Hematopoietic multipotent progenitor cell treated with erythropoietin and hydrocortisone succinate and interleukin-3 and kit ligand, for 8 days (in vitro differentiated cells): ENCODE data around the gene SYTL5.
"Not testable (repeated sequence)": the region's sequence is repeated elsewhere in the genome, so short reads cannot be mapped to it uniquely, and the experiment has no call there.

Experiments used
- DNase-seq: peaks from one replicate; pipeline ENCODE4 v3.0.0-alpha.2; 2015

The SYTL5 gene

DNA sequence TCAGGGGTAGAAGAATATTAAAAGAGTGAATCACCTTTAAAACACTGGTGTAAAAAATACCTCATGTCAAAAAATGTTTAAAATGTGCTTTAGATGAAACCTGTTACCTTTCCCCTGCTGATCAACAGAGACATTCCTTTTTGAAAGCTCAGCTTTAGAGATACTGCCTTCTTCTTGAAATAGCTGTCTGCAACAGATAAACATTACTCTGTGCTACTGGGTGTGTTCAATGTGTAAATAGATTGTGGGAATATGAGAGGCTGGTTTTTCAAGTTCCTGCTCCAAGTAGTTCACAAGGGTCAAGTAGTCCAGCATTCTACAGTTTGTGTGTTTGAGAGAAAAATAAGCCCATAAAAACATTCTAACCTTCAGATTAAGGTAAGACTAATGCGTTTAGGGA is at the start of gene SYTL5:
SYTL5 (plus strand) TSS at position 263 of the 400 bp plus-strand sequence. CDS start 27,337 bp downstream, outside the sequence.
- DNase-seq, result no peak

DNA sequence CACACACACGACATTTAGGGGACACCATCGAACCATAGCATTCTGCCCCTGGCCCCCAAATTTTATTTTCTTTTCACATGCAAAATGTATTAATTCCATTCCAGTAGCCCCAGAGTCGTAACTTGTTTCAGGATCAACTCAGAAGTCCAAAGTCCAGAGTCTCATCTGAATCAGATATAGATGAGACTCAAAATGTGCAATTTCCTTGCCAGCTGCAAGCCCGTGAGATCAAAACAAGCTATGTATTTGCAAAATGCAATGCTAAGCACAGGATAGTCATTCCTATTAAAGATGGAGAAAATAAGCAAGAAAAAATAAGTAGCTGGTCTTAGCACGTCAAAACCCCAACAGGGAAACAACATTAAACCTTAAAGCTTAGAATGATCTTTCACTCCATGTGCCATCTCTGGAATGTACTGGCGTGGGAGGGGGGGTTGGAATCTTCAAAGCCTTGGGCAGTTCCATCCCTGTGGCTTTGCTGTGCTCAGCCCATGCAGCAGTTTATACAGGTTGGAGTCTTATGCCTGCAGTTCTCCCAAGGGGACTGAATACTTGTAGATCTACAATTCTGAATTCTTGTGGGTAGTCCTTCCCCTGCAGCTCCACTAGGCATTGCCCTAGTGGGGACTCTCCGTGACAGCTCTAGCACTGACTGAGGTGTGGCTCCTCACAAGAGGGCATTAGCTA is 47.7 kb upstream of the SYTL5 start:
- DNase-seq, result no peak

DNA sequence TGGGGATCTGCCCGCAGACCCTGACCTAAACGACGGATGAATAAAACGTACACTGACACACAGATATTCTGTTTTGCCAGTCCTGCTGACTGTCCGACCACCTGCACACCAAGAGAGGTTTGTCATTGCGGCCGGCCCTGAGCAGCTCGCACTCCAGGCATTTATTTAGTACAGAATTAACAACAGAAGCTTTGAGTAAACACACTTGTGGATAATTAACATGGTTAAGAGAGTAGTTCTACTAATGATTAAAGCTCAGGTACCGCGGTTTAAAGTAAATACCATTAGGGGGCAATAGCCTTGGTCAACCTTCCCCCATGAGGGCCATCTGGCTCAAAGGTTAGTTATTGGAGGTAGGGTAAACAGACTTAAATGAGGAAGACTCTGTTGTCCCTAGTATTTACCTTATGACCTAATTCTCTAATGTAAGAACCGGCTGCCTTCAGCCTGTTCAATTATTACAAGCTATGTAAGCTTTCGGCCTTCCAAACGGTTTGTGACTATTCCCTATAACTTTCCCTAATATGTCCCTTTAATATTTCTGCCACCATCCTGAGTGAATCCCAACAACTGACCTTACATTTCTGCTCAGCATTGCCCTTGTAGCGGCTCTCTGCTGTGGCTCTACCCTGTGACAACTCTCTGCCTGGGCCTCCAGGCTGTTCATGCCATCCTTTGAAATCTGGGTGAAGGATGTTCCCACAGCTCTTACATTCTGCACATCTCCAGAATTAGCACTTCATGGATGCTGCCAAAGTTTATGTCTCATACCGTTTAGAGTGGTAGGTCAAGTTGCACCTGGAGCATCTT is 46.9 kb upstream of the SYTL5 start:
- DNase-seq, result no peak

DNA sequence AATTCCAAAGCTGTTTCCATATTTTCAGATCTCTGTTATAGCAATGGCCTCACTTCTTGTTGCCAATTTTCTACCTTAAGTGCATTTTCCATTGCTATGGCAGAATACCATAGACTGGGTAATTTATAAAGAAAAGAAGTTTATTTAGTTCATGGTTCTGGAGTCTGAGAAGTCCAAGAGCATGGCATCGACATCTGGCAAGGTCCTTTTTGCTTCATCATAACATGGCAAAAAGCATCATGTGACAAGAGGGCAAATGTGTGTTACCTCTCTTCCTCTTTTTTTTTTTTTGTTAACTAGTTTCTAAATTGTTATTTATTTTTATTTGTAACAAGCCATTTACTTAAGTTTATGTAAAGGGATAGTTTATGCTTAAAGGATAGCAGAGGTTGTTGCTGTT is 45.2 kb upstream of the SYTL5 start:
- no peak for DNase-seq

DNA sequence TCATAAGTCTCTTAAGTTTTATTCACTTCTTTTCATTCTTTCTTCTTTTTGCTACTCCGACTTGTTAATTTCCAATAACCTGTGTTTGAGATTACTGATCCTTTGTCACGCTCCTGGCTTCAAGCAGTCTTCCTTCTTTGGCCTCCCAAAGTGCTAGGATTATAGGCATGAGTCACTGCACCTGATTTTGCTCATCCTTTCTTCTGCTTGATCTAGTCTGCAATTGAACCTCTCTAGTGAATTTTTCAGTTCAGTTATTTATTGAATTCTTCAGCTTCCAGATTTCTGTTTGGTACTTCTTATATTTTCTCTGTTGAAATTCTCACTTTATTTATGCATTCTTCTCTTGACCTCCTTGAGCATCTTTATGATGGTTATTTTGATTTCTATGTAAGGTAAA is 38.6 kb upstream of the SYTL5 start:
- DNase-seq, result no peak

DNA sequence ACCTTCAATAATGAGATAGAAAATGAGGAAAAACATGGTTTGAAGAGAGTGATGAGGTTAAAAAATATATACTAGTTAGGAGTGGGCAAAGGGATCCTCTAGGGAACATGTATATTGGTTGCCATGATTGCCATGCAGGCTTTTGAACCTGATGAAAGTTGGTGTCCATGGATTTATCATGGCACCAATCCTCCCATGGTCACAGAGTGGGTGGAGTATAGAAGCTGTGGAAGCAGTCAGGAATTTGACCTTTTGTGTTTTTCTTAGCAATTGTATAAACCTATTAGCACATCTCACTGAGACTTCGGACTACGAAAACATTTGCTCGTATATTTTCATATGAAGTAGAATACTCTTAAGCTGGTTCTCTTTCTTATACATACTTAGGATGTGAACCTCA is 30.9 kb upstream of the SYTL5 start:
- no peak for DNase-seq

DNA sequence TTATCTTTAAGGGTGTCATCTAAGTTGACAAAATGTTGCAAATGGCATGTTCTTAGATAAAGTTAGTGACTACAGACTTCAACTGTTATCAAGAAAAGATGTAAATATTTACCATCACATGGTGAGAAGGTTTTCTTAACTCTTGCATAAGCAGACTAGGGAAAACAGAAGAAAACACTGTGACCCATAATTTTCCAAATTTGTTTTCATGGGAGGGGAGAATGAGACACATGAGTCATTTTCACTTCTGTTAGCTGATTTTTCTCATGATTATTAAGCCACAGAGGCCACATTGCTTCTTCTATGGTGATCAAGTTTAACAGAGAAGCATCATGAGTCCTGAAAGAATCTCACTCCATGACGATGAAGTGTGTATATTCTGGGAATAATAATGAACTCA is 30.2 kb upstream of the SYTL5 start:
- no peak for DNase-seq

DNA sequence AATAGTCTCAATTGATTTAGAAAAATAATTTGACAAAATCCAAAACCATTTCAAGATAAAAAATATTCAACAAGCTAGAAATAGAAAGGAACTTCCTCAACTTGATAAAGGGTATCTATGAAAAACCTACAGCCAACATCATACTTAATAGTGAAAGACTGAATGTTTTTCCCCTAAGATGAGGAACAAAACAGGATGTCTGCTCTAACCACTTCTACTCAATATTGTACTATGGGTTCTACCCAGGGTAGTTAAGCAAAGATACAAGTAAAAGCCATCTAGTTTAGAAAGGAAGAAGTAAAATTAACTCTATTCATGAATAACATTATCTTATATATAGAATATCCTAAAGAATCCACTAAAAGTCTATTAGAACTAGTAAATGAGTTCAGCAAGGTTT is 21.5 kb upstream of the SYTL5 start:
- no peak for DNase-seq

DNA sequence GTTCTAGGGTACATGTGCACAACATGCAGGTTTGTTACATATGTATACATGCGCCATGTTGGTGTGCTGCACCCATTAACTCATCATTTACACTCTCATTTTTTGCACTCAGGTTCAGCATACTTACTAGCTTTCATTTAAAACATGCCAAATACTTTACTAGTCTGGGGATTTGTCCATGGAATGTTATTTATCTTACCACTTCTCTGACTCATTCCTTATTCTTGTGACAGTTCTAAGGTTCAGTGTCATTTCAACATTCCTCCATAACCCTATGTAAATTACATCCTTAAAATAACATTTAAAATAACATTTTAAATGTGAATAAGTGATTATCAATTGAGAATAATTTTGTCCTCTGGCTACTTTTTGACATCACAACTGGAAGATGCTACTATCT is 19.5 kb upstream of the SYTL5 start:
- DNase-seq, result no peak

DNA sequence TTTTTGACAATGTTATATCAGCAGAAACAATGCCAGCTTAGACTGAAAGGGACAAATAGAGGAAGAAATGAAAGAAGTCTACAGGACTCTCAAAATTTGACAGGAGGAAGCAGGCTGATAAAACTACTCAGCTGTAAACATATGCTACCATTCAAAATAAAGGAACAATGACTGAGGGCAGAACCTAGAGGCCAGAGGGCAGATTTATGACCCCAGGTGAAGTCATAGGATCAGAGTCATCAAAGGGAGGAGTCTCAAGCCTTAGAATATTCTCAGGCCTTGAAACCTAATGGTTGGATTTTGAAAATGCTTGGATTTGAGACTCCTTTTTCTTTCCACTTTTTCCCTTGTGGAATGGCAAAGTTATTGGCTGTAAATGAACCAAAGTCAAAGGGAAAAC is 17.0 kb upstream of the SYTL5 start:
- no peak for DNase-seq

DNA sequence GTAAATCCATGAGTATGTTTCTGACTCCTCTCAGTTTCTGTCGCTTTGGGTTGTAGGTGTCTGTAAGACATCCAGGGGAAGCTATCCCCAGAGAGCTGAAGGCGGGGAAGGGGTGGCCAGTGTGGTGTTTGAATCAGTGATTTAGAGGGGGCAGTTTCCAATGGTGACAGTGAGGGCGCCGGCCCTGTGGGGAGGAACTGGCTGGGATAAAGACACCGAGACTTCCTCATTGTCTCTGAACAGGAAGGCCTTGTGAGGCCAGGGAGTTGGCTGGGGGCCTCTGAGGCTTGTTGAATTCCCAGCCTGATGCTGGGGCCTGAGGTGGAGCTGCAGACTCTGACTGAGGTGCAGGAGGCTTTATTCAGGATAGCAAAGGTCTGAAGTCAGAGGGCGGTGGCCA is 15.1 kb upstream of the SYTL5 start:
- not testable (repeated sequence) for DNase-seq

DNA sequence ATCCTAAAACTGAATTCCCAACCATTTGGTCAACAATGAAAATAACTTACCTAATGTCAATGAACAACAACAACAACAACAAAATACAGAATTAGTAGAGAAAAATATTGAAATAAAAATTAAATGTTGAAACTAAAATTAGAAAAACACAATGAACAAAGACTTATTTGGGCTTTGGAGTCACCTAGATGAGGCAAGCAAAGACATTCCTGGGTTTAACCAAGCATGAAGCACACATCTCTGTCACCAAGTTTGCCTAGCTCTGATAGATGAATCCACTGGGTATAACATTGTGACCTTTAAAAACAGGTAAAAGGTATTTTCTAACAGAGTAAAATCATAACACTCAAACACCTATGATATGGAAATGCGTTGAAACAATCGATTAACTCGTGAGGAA is 13.2 kb upstream of the SYTL5 start:
- DNase-seq, result no peak

DNA sequence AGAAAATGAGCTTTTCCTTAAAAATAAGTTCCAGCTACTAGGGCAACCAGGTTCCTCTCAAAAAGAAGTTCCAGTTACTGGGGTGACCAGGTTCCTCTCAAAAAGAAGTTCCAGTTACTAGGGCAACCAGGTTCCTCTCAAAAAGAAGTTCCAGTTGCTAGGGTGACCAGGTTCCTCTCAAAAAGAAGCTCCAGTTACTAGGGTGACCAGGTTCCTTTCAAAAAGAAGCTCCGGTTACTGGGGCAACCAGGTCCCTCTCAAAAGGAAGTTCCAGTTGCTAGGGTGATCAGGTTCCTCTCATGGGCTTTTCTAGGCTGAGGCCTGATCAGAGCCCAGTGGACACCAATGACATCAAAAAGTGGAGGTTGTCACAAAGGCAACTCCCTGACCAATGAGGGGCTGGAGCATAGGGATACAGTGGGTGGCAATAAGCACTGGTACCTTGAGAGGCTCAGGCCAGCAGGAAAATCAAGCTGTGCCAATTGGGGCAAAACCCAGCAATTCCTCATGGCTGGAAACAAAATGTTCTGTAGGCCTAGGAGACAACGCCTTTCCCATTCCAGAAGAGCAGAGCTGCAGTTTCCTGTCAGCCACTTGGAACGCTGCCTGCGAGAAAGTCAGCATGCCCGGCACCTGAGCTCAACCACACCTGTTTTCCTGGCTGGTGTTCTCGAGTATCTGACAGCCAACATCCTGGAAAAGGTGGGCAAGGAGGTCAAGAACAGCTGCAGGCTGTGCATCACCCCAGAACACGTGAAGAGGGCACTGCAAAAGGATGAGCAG is 12.3 kb upstream of the SYTL5 start:
- DNase-seq, result no peak

DNA sequence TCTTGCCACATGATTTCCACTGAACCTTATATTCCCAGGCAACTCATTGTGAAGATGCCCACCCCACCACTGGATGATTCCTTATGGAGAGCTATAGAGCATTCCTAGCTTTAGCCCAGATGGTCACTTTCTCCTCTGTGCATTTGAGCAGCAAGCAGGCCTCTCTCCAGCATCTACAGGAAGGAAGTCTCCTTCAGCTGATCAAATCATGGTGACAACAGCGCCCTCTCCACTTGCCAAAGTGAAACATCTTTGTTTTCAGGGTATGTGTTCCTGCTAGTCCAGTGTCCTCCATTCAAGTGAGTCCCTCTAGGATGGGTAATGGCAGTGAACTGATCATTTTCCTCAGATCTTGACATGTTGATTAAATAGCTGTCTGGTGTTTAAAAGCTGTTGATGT is 10.9 kb upstream of the SYTL5 start:
- no peak for DNase-seq

DNA sequence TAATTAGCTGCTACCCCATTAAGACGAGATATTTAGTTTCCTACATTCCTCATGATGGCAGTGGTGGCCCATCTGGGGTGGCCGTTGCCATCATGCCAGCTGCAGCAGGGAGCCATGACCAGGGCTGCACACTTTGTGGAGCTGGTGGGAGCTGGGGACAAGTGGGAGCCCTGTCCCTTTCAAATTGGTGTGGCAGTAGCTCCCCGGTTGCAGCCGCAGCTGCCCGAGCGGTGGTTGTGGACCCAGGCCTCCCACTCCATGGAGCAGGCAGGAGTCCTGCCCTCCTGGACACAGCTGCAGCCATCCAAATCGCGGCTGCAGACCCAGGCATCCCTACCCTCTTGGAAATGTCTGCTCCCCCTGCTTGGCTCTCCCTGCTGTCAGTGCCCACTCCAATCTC is 9.3 kb upstream of the SYTL5 start:
- no peak for DNase-seq

DNA sequence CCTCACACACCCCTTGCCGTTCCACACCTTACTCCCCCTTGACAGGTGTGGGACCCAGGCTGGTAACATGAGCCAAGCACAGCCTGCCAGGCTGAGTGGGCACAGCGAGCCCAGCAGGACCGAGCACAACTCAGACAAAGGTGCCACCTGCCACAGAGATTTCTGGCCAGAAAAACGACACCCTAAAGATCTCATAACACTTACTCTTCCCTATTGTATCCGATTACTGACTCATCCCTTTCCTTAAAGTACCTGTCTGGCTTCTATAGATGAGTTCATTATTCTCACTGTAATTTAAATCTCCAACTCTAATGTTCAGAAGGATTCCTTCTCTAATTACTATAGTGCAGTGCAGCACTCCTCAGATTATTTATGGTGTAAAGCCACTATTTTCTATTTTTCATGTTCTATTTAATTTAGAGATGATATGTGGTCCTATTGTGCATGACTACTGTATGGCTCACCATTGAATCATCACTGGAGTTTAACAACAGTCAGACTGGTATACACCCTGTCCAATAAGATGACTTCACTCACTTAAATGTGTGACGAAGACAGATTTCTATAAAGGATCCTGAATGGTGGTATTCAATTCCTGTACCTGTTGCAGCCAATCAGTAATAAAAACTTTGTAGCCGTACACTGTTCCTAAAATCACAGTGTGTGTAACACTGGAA is 7.6 kb upstream of the SYTL5 start:
- DNase-seq, result no peak

DNA sequence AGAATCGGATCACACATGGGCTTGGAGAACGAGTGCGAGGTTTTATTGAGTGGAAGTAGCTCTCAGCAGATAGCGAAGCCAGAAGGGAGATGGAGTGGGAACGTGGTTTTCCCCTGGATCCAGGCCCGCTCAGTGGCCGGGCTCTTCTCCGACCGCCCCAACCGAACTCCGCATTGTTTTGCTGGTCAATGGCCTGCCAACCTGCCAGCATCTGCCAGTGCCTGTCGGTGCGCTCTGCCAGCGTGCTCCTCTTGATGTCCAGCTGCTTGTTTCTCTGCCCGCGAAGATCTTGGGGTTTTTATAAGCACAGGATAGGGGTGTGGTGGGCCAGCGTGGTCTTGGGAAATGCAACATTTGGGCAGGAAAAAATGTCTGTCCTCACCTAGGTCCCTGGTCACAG is 5.6 kb upstream of the SYTL5 start:
- no peak for DNase-seq

DNA sequence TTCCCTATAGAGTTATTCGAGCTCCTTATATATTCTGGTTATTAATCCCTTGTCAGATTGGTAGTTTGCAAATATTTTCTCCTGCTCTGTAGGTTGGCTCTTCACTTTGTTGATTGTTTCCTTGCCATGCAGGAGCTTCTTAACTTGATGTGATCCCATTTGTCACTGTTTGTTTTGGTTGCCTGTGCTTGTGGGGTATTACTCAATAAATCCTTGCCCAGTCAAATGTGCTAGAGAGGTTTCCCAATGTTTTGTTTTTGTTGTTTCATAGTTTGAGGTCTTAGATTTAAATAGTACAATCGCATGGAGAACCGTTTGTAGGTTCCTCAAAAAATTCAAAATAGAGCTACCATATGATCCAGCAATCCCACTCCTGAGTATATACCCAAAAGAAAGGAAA is 2.3 kb upstream of the SYTL5 start:
- DNase-seq, result no peak

DNA sequence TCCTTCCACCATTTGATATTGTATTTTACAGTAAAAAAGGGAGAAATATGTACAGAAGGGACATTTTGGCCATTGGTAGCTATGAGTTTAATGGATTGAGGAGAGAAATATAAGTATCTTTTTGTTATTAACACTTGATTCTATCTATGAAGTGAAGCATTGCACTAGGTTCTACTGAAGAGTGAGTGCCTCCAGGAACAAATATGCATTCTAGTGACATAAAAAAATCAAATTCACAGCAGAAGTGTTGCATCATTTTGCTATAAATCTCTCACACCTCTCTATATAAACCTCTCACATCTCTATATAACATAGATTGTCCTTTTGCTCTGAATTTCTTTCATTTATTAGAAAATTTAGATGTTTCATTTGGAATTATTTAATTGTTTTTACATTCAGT is 425 bp downstream of the SYTL5 start:
- no peak for DNase-seq

DNA sequence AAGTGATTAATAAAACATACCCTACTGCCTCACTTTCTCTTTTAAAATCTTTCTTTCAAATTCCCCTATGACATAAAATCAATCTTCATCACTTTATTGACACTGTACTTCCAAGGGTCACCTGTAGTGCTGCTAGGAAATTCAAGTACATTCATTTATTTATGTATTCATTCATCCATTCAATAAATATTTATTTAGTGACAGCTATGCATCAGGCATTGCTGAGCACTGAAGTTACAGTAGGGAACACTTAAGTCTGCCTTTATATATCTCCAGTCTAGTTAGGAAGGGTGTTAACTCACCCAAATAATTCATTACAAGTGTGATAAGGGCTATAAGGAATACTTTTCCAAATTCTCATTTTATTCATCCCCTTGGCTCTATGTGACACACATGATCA is 2.3 kb downstream of the SYTL5 start:
- DNase-seq, result no peak

DNA sequence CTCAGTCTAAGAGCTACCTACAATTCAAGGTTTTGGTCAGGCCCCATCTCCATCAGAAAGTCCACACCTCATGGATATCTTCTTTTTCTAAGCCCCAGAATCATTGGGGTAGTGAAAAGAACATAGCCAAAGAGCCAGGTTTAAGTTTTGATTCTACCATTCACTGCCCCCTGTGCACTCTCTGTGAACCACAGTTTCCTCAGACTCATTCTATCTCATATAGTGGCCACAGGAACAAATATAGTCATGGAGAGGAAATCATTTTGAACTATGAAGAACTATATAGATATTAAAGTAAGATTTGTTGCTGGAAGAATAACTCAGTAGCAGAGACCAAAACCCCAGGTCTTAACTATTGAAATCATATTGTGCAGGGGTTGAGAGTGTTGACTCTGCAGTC is 3.3 kb downstream of the SYTL5 start:
- no peak for DNase-seq

DNA sequence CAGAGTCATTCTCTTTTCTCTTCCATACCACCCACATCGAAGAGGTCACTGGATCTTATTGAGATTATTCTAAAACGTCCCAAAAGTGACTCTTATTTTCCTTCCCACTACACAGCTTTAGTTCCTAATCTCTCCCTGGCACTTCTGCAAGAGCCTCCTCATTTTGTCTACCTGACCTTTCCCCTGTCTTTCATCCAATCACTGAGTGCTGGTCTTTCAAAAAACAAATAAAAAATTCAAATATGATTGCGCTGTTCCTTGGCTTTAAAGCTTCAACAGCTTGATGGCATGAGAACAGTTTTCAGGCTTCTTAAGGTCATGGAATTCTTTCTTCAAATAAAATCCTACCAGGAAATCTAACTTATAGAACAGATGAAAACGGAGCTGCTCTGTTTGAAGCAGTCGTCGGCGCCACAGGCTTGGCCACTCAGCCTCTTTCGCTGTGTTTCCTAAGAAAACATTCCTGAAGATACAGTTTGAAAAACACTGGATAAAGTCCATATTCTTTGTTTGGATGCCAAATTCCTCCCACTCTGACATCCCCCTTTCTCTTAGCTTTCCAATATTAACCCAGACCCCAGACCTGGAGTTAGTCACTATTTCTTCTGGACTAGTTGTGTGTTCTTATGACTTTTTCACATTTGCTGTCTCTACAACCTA is 12.5 kb downstream of the SYTL5 start:
- DNase-seq, result no peak

DNA sequence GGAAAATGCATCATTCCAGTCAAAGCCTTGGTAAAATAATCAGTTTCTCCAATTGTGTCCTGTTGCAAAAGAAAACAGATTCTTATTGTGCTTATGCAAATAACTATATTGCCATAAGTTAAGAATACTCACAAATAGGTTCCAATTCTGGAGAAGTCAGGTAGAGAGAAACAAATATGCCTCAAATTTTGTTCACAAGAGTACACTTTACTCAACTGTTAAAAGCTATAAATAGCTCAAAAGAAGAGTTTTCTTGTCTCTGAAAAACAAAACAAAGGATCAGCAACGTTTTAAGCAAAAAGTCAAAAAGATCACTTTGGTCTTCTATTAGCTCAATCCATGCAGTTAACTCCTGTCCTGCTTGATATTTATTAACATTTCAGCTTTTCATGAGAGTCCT is 21.9 kb downstream of the SYTL5 start:
- no peak for DNase-seq
